Osteocyte (in vitro differentiated cells): ENCODE results near the gene SLC17A4. TPM values are rescaled to one million over a fixed set of nuclear protein-coding genes. Genes with fewer than 3 reads are reported as not detected.

Experiments used
- DNase-seq: peaks from one replicate; pipeline ENCODE4 v3.0.0; 2021; ENCODE audit warnings: mixed read lengths; ENCODE audit not compliant: unreplicated experiment; ENCODE audit errors: extremely low spot score
- H3K27ac Mint-ChIP-seq: one replicate; pipeline ENCODE4 v1.8.0; 2021; ENCODE audit warnings: mild to moderate bottlenecking, mixed read lengths; ENCODE audit not compliant: unreplicated experiment
- H3K27me3 Mint-ChIP-seq: one replicate; pipeline ENCODE4 v1.8.0; 2021; ENCODE audit warnings: mixed read lengths; ENCODE audit not compliant: unreplicated experiment
- H3K36me3 Mint-ChIP-seq: one replicate; pipeline ENCODE4 v1.8.0; 2021; ENCODE audit warnings: mixed read lengths; ENCODE audit not compliant: unreplicated experiment
- H3K4me1 Mint-ChIP-seq: one replicate; pipeline ENCODE4 v1.8.0; 2021; ENCODE audit warnings: mixed read lengths; ENCODE audit not compliant: unreplicated experiment
- H3K4me3 Mint-ChIP-seq: one replicate; pipeline ENCODE4 v1.8.0; 2021; ENCODE audit warnings: mild to moderate bottlenecking, moderate library complexity, mixed read lengths; ENCODE audit not compliant: unreplicated experiment
- H3K9me3 Mint-ChIP-seq: one replicate; pipeline ENCODE4 v1.8.0; 2021; ENCODE audit warnings: mixed read lengths; ENCODE audit not compliant: unreplicated experiment
- CTCF ChIP-seq: fragments of 200-600 bp; sonication (generic); IDR thresholded peaks from 2 replicates; pipeline ENCODE4 v1.5.0; 2021; ENCODE audit warnings: antibody characterized with exemption, mild to moderate bottlenecking, moderate library complexity
- total RNA-seq: library from RNA; stranded (reverse); gene quantifications from 2 replicates; pipeline ENCODE4 v1.2.1, GENCODE V29; 2021

The SLC17A4 gene
- total RNA-seq, 1 donor from 2014 or later: not detected

- Mint-ChIP-seq H3K4me3 (no peak overlapping the region), H3K27ac (no peak overlapping the region), H3K27me3 (peaks cover 26% of the 10 kb centered on the region), H3K4me1 (no peaks in the 10 kb centered on the region), H3K9me3 (no peaks in the 10 kb centered on the region), H3K36me3 (no peaks in the 10 kb centered on the region)
- DNase-seq: no peak
- TF ChIP-seq CTCF: no peak
Measured at GRCh38 chr6:25804804-25805203, 50.3 kb downstream of the SLC17A4 start.

- Mint-ChIP-seq H3K27me3 (peaks cover 28% of the 10 kb centered on the region), H3K27ac (no peak overlapping the region), H3K4me1 (no peaks in the 10 kb centered on the region), H3K9me3 (no peaks in the 10 kb centered on the region), H3K4me3 (no peak overlapping the region), H3K36me3 (no peaks in the 10 kb centered on the region)
- no peak for TF ChIP-seq CTCF
- no peak for DNase-seq
Measured at GRCh38 chr6:25815194-25815593, 60.7 kb downstream of the SLC17A4 start.

- peaks cover 28% of the 10 kb centered on the region for H3K27me3 Mint-ChIP-seq
- no peak for TF ChIP-seq CTCF
- no peaks in the 10 kb centered on the region for H3K9me3 Mint-ChIP-seq
- H3K4me3 Mint-ChIP-seq: no peak overlapping the region
- no peak overlapping the region for H3K27ac Mint-ChIP-seq
- H3K36me3 Mint-ChIP-seq: no peaks in the 10 kb centered on the region
- H3K4me1 Mint-ChIP-seq: no peaks in the 10 kb centered on the region
- DNase-seq: no peak
Measured at GRCh38 chr6:25816252-25816651, 61.7 kb downstream of the SLC17A4 start.

- no peak for TF ChIP-seq CTCF
- H3K27me3 Mint-ChIP-seq: peaks cover 44% of the 10 kb centered on the region
- H3K9me3 Mint-ChIP-seq: no peaks in the 10 kb centered on the region
- no peak for DNase-seq
- H3K36me3 Mint-ChIP-seq: no peaks in the 10 kb centered on the region
- no peak overlapping the region for H3K4me3 Mint-ChIP-seq
- no peak overlapping the region for H3K27ac Mint-ChIP-seq
- no peaks in the 10 kb centered on the region for H3K4me1 Mint-ChIP-seq
Measured at GRCh38 chr6:25821341-25821740, 66.8 kb downstream of the SLC17A4 start.

GRCh38 chr6:25829375-25829774 lies 74.8 kb downstream of the SLC17A4 start:
- Mint-ChIP-seq H3K9me3 (no peaks in the 10 kb centered on the region), H3K4me1 (no peaks in the 10 kb centered on the region), H3K36me3 (no peaks in the 10 kb centered on the region), H3K27ac (no peak overlapping the region), H3K4me3 (no peak overlapping the region), H3K27me3 (peaks cover 36% of the 10 kb centered on the region)
- no peak for TF ChIP-seq CTCF
- no peak for DNase-seq
